K562 (cell line): ENCODE data around the gene LILRA5. TPM values are rescaled to one million over a fixed set of nuclear protein-coding genes. Genes with fewer than 3 reads are reported as not detected.

Experiments
- ATAC-seq: fragments of 200-7000 bp; cut with Tn5 transposase; 3 replicates; pipeline ENCODE4 v1.9.1; 2020; ENCODE audit warnings: moderate library complexity
- BruUV-seq: library from RNA; stranded (reverse); fragments of 400-500 nt; replicated peaks from 2 replicates; lab custom pipeline; 2021; lab: Mats Ljungman, UMichigan
- CTCF ChIA-PET: fragments of 300-600 bp; formaldehyde crosslinking; extraction: SDS; loops from one replicate; lab custom pipeline; 2021; ENCODE audit warnings: low intra/inter-chr PET ratio; lab: Yijun Ruan, JAX
- POLR2A ChIA-PET: fragments of 300-600, 350-650 bp; sonication (Branson Sonifier 250); formaldehyde crosslinking; extraction: SDS; loops from one replicate; lab custom pipeline; 2021; ENCODE audit warnings: antibody characterized with exemption, inconsistent platforms; lab: Yijun Ruan, JAX
- DNase-seq, 4 experiments: peaks; one replicate each; pipeline versions ENCODE4 v3.0.0 to v3.0.0-alpha.2; 2011 to 2018; ENCODE audit warnings: low spot score in 3 of 4, mixed read lengths in 3 of 4; ENCODE audit errors: extremely low read depth in 1 of 4
- FAIRE-seq: peaks from 2 replicates; lab custom pipeline; 2011; peaks lifted over from hg19 to GRCh38; lab: Jason Lieb, UNC
- H2AFZ ChIP-seq: 2 replicates; pipeline ENCODE4 v1.6.0; 2011; ENCODE audit warnings: low read depth, low read length, control low read depth, inconsistent platforms
- H3K27ac ChIP-seq: fragments of 200-600 bp; 3 replicates; pipeline ENCODE4 v1.8.0; 2011; ENCODE audit warnings: low read depth, mild to moderate bottlenecking, control low read depth, inconsistent platforms, low read length, moderate library complexity, mixed read lengths; ENCODE audit errors: extremely low read depth
- H3K27me3 ChIP-seq, 2 experiments: fragments of 300-600 bp in 1 of 2; 2 replicates in 1 of 2; 3 replicates in 1 of 2; pipeline versions ENCODE4 v1.6.0 to v1.8.0; 2011; ENCODE audit warnings: inconsistent platforms in 2 of 2, low read length in 2 of 2, mild to moderate bottlenecking in 1 of 2, mixed read lengths in 1 of 2, moderate library complexity in 1 of 2; ENCODE audit not compliant: control insufficient read depth in 2 of 2, insufficient read depth in 2 of 2
- H3K36me3 ChIP-seq: fragments of 300-600 bp; 3 replicates; pipeline ENCODE4 v1.8.0; 2011; ENCODE audit warnings: mild to moderate bottlenecking, low read length, inconsistent platforms; ENCODE audit not compliant: control insufficient read depth, insufficient read depth
- H3K4me1 ChIP-seq, 2 experiments: fragments of 200-600 bp in 1 of 2; replicated peaks in 1 of 2; 2 replicates in 1 of 2; 3 replicates in 1 of 2; pipeline versions ENCODE4 v1.5.1 to v1.8.0; 2011; ENCODE audit warnings: inconsistent platforms in 2 of 2, low read length in 2 of 2, mild to moderate bottlenecking in 1 of 2, mixed read lengths in 1 of 2, moderate library complexity in 1 of 2; ENCODE audit not compliant: control insufficient read depth in 2 of 2, insufficient read depth in 2 of 2
- H3K4me2 ChIP-seq: 2 replicates; pipeline ENCODE4 v1.6.1; 2011; ENCODE audit warnings: low read length, control low read depth, inconsistent platforms, mixed read lengths; ENCODE audit not compliant: insufficient read depth
- H3K4me3 ChIP-seq: fragments of 200-600 bp; sonication (generic), shearing (Covaris generic); 2 replicates; pipeline ENCODE4 v1.5.1; 2016; ENCODE audit warnings: control low read depth, inconsistent platforms
- H3K79me2 ChIP-seq: fragments of 200-600 bp; 3 replicates; pipeline ENCODE4 v1.8.0; 2011; ENCODE audit warnings: low read length, inconsistent platforms; ENCODE audit not compliant: control insufficient read depth, insufficient read depth
- H3K9ac ChIP-seq, 2 experiments: 2 replicates each; pipeline versions ENCODE4 v1.6.0 to v1.6.1; 2011; ENCODE audit warnings: low read depth in 2 of 2, low read length in 2 of 2, control low read depth in 1 of 2, inconsistent platforms in 1 of 2, mild to moderate bottlenecking in 1 of 2, mixed read lengths in 1 of 2; ENCODE audit not compliant: insufficient read depth in 1 of 2
- H3K9me1 ChIP-seq: one replicate; pipeline ENCODE4 v1.6.0; 2011; ENCODE audit warnings: inconsistent platforms, mild to moderate bottlenecking, low read length, moderate library complexity; ENCODE audit not compliant: control insufficient read depth, insufficient read depth
- H3K9me3 ChIP-seq: replicated peaks from 2 replicates; pipeline ENCODE4 v1.5.1; 2011; ENCODE audit warnings: low read depth, low read length, inconsistent platforms; ENCODE audit not compliant: control insufficient read depth, insufficient read depth
- H4K20me1 ChIP-seq: replicated peaks from 2 replicates; pipeline ENCODE4 v1.6.1; 2011; ENCODE audit warnings: low read length, inconsistent platforms, mixed read lengths; ENCODE audit not compliant: control insufficient read depth, insufficient read depth
- BRF2 ChIP-seq: IDR thresholded peaks from 3 replicates; pipeline ENCODE4 v1.6.1; 2011; ENCODE audit warnings: borderline replicate concordance, mild to moderate bottlenecking; ENCODE audit not compliant: insufficient read length, insufficient read depth
- CEBPG ChIP-seq, 3 experiments: fragments of 200-800 bp in 1 of 3; sonication (Bioruptor generic) in 1 of 3; sonication (generic) in 1 of 3; formaldehyde crosslinking in 1 of 3; IDR thresholded peaks in 2 of 3; conservative IDR thresholded peaks in 1 of 3; 2 replicates each; pipeline versions ENCODE4 v1.6.1 to v1.8.0; 2016 to 2022; ENCODE audit warnings: missing compliant biosample characterization in 2 of 3, missing genetic modification characterization in 2 of 3, mild to moderate bottlenecking in 1 of 3, missing genetic modification reagents in 1 of 3
- ELF2 ChIP-seq: fragments of 250-450 bp; sonication (Bioruptor Pico); IDR thresholded peaks from 2 replicates; pipeline ENCODE4 v1.5.0; 2021; ENCODE audit warnings: mild to moderate bottlenecking
- FOS ChIP-seq: IDR thresholded peaks from 3 replicates; pipeline ENCODE4 v1.6.1; 2011; ENCODE audit not compliant: insufficient read length; ENCODE audit errors: extremely low read depth
- NCOR1 ChIP-seq: fragments of 450-650 bp; IDR thresholded peaks from 2 replicates; pipeline ENCODE4 v1.6.1; 2016; ENCODE audit warnings: mild to moderate bottlenecking, moderate library complexity
- POLR2AphosphoS2 ChIP-seq: IDR thresholded peaks from 2 replicates; pipeline ENCODE4 v1.6.1; 2012; ENCODE audit warnings: low read length, improper control_type of control experiment
- PTRF ChIP-seq: fragments of 450-650 bp; IDR thresholded peaks from 2 replicates; pipeline ENCODE4 v1.6.1; 2016; ENCODE audit warnings: mild to moderate bottlenecking, missing genetic modification characterization, missing compliant biosample characterization
- RFX7 ChIP-seq: fragments of 250-450 bp; sonication (Bioruptor Pico); IDR thresholded peaks from 2 replicates; pipeline ENCODE4 v1.5.1; 2021; ENCODE audit warnings: mild to moderate bottlenecking
- SMARCB1 ChIP-seq: IDR thresholded peaks from 2 replicates; pipeline ENCODE4 v1.6.1; 2011; ENCODE audit warnings: improper control_type of control experiment, low read depth; ENCODE audit not compliant: insufficient read length
- TCF7 ChIP-seq: sonication (generic); IDR thresholded peaks from 2 replicates; pipeline ENCODE4 v1.6.1; 2016; ENCODE audit warnings: antibody characterized with exemption, borderline replicate concordance
- TEAD2 ChIP-seq: fragments of 450-650 bp; IDR thresholded peaks from 2 replicates; pipeline ENCODE4 v1.6.1; 2016; ENCODE audit warnings: missing genetic modification characterization, control low read depth, missing compliant biosample characterization
- TSHZ1 ChIP-seq: fragments of 250-450 bp; sonication (Bioruptor Pico); IDR thresholded peaks from 2 replicates; pipeline ENCODE4 v1.4.0; 2020; ENCODE audit warnings: mild to moderate bottlenecking, moderate library complexity
- ZFPM2 ChIP-seq: fragments of 250-450 bp; sonication (Bioruptor Pico); IDR thresholded peaks from 2 replicates; pipeline ENCODE4 v1.5.1; 2022; ENCODE audit warnings: mild to moderate bottlenecking
- ZNF239 ChIP-seq: fragments of 250-450 bp; sonication (Bioruptor Pico); IDR thresholded peaks from 2 replicates; pipeline ENCODE4 v1.4.0; 2020; ENCODE audit warnings: mild to moderate bottlenecking
- ZNF263 ChIP-seq: sonication (generic); formaldehyde crosslinking; IDR thresholded peaks from 2 replicates; pipeline ENCODE4 v1.8.0; 2022; ENCODE audit warnings: mild to moderate bottlenecking, missing genetic modification reagents, borderline replicate concordance
- ZNF384 ChIP-seq: IDR thresholded peaks from 2 replicates; pipeline ENCODE4 v1.6.1; 2012; ENCODE audit warnings: low read depth, low read length, improper control_type of control experiment
- WGBS: fragments of 100-300 bp; shearing (Covaris generic); methylation state at CpG from one replicate; pipeline ENCODE4 v1.1.6; 2016; ENCODE audit warnings: low coverage, mixed read lengths; ENCODE audit not compliant: insufficient coverage; ENCODE audit errors: missing lambda C conversion rate; 5-methylcytosine and 5-hydroxymethylcytosine counted together
- in situ Hi-C: fragments of 300-500 bp; cut with MboI; formaldehyde crosslinking; loops from 4 replicates; pipeline ENCODE4 v1.15.0; 2018; ENCODE audit warnings: inconsistent platforms, mixed read lengths
- intact Hi-C: fragments of 100-400 bp; cut with micrococcal nuclease; formaldehyde crosslinking; loops from 2 replicates; pipeline ENCODE4 v1.14.2; 2022
- polyA plus RNA-seq, 8 experiments: library from polyadenylated mRNA; depleted of rRNA in 4 of 8; stranded (reverse) in 5 of 8; unstranded in 3 of 8; fragments of >200 nt; fragmentation: Nextera tagmentation in 2 of 8; fragmentation: Illumina TruSeq in 1 of 8; extraction: Ambion mirVana in 2 of 8; extraction: Trizol in 1 of 8; gene quantifications; 2 replicates each; pipeline versions ENCODE4 v1.2.1 to v1.2.3, GENCODE V29; 2011 to 2014; ENCODE audit warnings: inconsistent platforms in 1 of 8, missing spikeins in 1 of 8
- total RNA-seq, 7 experiments: library from RNA; depleted of rRNA in 6 of 7; stranded (reverse); fragments of >200 nt in 6 of 7; fragmentation: Illumina TruSeq in 2 of 7; extraction: Trizol in 2 of 7; gene quantifications; 2 replicates each; pipeline versions ENCODE4 v1.2.1 to v1.2.3, GENCODE V29; 2011 to 2021; ENCODE audit warnings: low replicate concordance in 1 of 7

LILRA5 gene
- total and polyA plus RNA-seq, 9 of the 15 experiments (the other 6 are each of a cell fraction or from before 2014, with no cell fraction given), result not detected

- TF ChIP-seq ZFPM2 (CRISPR knock-in tag) (no peak), TSHZ1 (CRISPR knock-in tag) (no peak), SMARCB1 (no peak), BRF2 (no peak), ELF2 (CRISPR knock-in tag) (no peak)
Measured at GRCh38 chr19:54271106-54271505, 41.9 kb downstream of the LILRA5 start (continued).

- ChIA-PET POLR2A (no interaction called here), CTCF (interaction anchor here (0.6 kb wide), 1 partner anchor 100 kb away, joined by 4 read pairs; no protein-coding TSS in a partner anchor)
- ATAC-seq, result no peak
- Histone ChIP-seq H3K27me3 (peaks cover 7 to 28% of the 10 kb centered on the region in 2 experiments; a peak in 4 of 5 replicates), H3K4me2 (no peak overlapping the region), H3K9me3 (no peaks in the 10 kb centered on the region), H3K79me2 (no peaks in the 10 kb centered on the region), H3K4me3 (no peak overlapping the region), H3K9ac (no peak overlapping the region), H3K4me1 (no peaks in the 10 kb centered on the region), H3K27ac (no peak overlapping the region), H2AFZ (no peak overlapping the region), H4K20me1 (peaks cover 8% of the 10 kb centered on the region; the same call in 1 of the 2 replicates), H3K9me1 (no peaks in the 10 kb centered on the region), H3K36me3 (no peaks in the 10 kb centered on the region)
- in situ Hi-C loops (no loop called here), intact Hi-C loops (no loop called here)
- no TSS peak for BruUV-seq
- 0% methylated on average over 2 of the region's 2 CpGs for WGBS
- no peak for FAIRE-seq
- TF ChIP-seq TEAD2, result no peak
- no peak for TF ChIP-seq ZNF384
- no peak for TF ChIP-seq PTRF
- TF ChIP-seq NCOR1, result no peak
- TF ChIP-seq RFX7 (CRISPR knock-in tag), result no peak
- TF ChIP-seq ZNF239 (CRISPR knock-in tag), result no peak
- TF ChIP-seq FOS, result no peak
- TF ChIP-seq CEBPG (CRISPR knock-in tag; IDR thresholded peaks at IDR 0.05), result no peak
- TF ChIP-seq CEBPG (tag; conservative IDR thresholded peaks at IDR 0.05 in 1 of 2, IDR thresholded peaks at IDR 0.05 in 1 of 2), result no peak
- TF ChIP-seq ZNF263 (CRISPR knock-in tag), result no peak
- no peak for TF ChIP-seq POLR2AphosphoS2
- no peak for TF ChIP-seq TCF7
- no peak for DNase-seq
Measured at GRCh38 chr19:54268936-54269335, 44.0 kb downstream of the LILRA5 start.
